Measurements from ENCODE around the gene DNHD1. TPM values are rescaled to one million over a fixed set of nuclear protein-coding genes. Genes with fewer than 3 reads are reported as not detected.

The DNHD1 gene
- total and polyA plus RNA-seq, 9 of the 15 experiments (the other 6 are each of a cell fraction or from before 2014, with no cell fraction given) = 0.82 to 9.7 (median 3.8) TPM

DNA sequence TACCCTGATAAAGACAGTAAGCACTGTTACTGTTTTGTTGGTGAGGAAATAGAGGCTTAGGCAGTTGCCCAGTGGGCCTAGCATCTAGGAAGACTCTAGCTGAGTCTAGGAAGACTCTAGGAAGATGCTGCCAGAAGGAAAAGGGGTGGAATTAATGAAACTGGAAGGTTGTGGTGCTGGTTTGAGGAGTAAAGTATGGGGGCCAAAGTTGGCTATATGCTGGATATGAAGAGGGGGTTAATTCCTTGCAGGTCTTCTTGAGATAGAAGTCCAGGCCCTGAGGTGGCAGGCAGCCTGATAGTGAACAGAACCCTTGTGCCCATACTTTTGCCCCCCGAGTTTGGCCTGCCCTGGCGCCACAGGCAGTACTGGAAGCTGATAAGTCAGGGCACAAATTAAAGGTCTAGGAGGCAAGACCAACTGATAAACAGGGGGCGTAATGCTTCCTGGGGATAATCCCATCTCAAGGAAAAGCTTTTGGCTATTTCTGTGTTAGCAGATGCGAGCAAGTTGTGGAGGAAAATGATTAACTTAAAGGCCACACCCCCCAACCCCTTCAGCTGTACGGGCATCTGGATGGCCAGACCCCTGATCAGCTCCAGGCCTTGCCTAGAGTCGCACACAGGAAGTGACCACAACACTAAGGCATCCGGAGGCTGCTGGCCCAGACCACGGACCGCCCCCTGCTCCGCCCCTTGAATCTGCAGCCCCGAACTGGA, 109.5 kb downstream of the DNHD1 start (continued):
- TF ChIP-seq, protein P1, sequence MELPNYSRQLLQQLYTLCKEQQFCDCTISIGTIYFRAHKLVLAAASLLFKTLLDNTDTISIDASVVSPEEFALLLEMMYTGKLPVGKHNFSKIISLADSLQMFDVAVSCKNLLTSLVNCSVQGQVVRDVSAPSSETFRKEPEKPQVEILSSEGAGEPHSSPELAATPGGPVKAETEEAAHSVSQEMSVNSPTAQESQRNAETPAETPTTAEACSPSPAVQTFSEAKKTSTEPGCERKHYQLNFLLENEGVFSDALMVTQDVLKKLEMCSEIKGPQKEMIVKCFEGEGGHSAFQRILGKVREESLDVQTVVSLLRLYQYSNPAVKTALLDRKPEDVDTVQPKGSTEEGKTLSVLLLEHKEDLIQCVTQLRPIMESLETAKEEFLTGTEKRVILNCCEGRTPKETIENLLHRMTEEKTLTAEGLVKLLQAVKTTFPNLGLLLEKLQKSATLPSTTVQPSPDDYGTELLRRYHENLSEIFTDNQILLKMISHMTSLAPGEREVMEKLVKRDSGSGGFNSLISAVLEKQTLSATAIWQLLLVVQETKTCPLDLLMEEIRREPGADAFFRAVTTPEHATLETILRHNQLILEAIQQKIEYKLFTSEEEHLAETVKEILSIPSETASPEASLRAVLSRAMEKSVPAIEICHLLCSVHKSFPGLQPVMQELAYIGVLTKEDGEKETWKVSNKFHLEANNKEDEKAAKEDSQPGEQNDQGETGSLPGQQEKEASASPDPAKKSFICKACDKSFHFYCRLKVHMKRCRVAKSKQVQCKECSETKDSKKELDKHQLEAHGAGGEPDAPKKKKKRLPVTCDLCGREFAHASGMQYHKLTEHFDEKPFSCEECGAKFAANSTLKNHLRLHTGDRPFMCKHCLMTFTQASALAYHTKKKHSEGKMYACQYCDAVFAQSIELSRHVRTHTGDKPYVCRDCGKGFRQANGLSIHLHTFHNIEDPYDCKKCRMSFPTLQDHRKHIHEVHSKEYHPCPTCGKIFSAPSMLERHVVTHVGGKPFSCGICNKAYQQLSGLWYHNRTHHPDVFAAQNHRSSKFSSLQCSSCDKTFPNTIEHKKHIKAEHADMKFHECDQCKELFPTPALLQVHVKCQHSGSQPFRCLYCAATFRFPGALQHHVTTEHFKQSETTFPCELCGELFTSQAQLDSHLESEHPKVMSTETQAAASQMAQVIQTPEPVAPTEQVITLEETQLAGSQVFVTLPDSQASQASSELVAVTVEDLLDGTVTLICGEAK (IDR thresholded peaks at IDR 0.05) = peak; percentile 66; the same call in 1 of the 2 replicates
- TF ChIP-seq, protein P1 (CRISPR knock-in tag; IDR thresholded peaks at IDR 0.05) = no peak
- peak; percentile 28; the same call in 1 of the 2 replicates for TF ChIP-seq CBFA2T2 (conservative IDR thresholded peaks at IDR 0.05)
- no peak for TF ChIP-seq ZFP30 (CRISPR knock-in tag; IDR thresholded peaks at IDR 0.05; ENCODE audit: borderline replicate concordance)
- TF ChIP-seq E2F3 (CRISPR knock-in tag; IDR thresholded peaks at IDR 0.05) = 0 out of 2 replicates have a peak, but pooled peaks have one; percentile 9
- TF ChIP-seq JUND (IDR thresholded peaks at IDR 0.05; ENCODE audit: borderline replicate concordance, low read depth, low read length) = peak; percentile 98
- TF ChIP-seq JUND (tag; IDR thresholded peaks at IDR 0.05; ENCODE audit: borderline replicate concordance, low read depth, low read length) = peak; percentile 94; the same call in 2 of the 3 replicates
- TF ChIP-seq EGR1 (conservative IDR thresholded peaks at IDR 0.05) = no peak
- peak; percentile 51; the same call in 1 of the 2 replicates for TF ChIP-seq POLR2A (conservative IDR thresholded peaks at IDR 0.05)
- TF ChIP-seq BRD9 (IDR thresholded peaks at IDR 0.05; ENCODE audit: low read depth, partially characterized antibody) = no peak
- TF ChIP-seq CHD4 (IDR thresholded peaks at IDR 0.05; ENCODE audit: insufficient read depth, insufficient replicate concordance, low read depth, low read length, poor library complexity, severe bottlenecking) = no peak
- TF ChIP-seq ATF1 (CRISPR knock-in tag; IDR thresholded peaks at IDR 0.05) = no peak
- TF ChIP-seq ATF1 (tag; IDR thresholded peaks at IDR 0.05) = peak; percentile 41; the same call in 1 of the 2 replicates
- TF ChIP-seq NRF1 (conservative IDR thresholded peaks at IDR 0.05 in 1 of 2, IDR thresholded peaks at IDR 0.05 in 1 of 2) = peak; percentile 38 to 50; a peak in 3 of 4 replicates
- TF ChIP-seq ZNF12 (CRISPR knock-in tag; IDR thresholded peaks at IDR 0.05) = no peak
- no peak for TF ChIP-seq ZBED1 (IDR thresholded peaks at IDR 0.05)
- TF ChIP-seq, protein P2, sequence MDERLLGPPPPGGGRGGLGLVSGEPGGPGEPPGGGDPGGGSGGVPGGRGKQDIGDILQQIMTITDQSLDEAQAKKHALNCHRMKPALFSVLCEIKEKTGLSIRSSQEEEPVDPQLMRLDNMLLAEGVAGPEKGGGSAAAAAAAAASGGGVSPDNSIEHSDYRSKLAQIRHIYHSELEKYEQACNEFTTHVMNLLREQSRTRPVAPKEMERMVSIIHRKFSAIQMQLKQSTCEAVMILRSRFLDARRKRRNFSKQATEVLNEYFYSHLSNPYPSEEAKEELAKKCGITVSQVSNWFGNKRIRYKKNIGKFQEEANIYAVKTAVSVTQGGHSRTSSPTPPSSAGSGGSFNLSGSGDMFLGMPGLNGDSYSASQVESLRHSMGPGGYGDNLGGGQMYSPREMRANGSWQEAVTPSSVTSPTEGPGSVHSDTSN (CRISPR knock-in tag; IDR thresholded peaks at IDR 0.05; ENCODE audit: low read depth) = no peak
- TF ChIP-seq, protein P2 (tag; conservative IDR thresholded peaks at IDR 0.05; ENCODE audit: low read depth) = no peak
- TF ChIP-seq MCM5 (IDR thresholded peaks at IDR 0.05; ENCODE audit: low read depth) = no peak
